ENCODE measurements around the gene PNPO.

DNA sequence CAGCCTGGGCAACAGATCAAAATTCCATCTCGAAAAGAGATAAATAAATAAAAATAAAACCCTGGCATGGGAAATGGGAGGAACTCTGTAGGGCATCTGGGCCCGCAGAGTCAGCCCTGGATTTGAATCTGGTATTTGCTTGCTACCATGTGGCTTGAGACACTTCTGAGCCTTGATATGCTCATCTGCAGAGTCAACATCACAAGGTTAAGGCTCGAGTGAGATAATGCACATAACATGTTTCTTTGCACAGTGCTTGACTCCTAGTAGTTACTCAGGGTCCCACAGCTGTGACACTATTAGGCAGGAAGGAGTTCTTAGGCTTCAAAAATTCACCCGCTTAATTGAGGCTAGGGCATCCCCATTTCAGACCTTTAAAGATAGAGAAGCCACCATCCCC, 50.8 kb downstream of the PNPO start:
- TF ChIP-seq, protein P1, sequence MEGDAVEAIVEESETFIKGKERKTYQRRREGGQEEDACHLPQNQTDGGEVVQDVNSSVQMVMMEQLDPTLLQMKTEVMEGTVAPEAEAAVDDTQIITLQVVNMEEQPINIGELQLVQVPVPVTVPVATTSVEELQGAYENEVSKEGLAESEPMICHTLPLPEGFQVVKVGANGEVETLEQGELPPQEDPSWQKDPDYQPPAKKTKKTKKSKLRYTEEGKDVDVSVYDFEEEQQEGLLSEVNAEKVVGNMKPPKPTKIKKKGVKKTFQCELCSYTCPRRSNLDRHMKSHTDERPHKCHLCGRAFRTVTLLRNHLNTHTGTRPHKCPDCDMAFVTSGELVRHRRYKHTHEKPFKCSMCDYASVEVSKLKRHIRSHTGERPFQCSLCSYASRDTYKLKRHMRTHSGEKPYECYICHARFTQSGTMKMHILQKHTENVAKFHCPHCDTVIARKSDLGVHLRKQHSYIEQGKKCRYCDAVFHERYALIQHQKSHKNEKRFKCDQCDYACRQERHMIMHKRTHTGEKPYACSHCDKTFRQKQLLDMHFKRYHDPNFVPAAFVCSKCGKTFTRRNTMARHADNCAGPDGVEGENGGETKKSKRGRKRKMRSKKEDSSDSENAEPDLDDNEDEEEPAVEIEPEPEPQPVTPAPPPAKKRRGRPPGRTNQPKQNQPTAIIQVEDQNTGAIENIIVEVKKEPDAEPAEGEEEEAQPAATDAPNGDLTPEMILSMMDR (IDR thresholded peaks at IDR 0.05; ENCODE audit: low read length): no peak
- no peak for TF ChIP-seq EZH2phosphoT487 (IDR thresholded peaks at IDR 0.05; ENCODE audit: low read length)
